ENCODE measurements around the gene ADAMTS17.

ADAMTS17 gene

GRCh38 chr15:100216182-100216581, 125.6 kb downstream of the ADAMTS17 start:
- Mint-ChIP-seq H3K27ac (peak overlapping the region in 2 of 3 experiments; percentile 54 to 59), H3K36me3 (ENCODE audit: low read depth) (no peaks in the 10 kb centered on the region), H3K4me3 (no peak overlapping the region), H3K27me3 (ENCODE audit: low read depth) (peaks cover 5% of the 10 kb centered on the region), H3K9me3 (no peaks in the 10 kb centered on the region), H3K4me1 (peaks cover 46% of the 10 kb centered on the region)
- no peak for TF ChIP-seq CTCF (IDR thresholded peaks at IDR 0.05; ENCODE audit: unreplicated experiment in 3 of 3)

DNA sequence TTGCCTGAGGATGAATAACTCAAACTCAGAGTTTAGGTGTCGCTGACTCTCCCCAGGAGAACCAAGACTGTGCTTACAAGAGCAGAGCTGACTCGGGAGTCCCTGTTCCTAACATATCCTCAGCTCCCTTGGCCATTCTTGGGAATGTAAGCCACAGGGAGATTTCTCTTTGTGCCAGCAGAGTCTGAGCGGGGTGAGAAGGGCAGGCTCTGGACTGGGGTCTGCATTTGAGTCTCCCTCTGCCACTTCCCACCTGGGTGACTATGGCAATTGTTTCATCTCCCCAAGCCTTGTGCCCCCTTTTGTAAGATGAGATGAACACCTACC, 126.0 kb downstream of the ADAMTS17 start:
- Mint-ChIP-seq H3K27ac (peak overlapping the region in 2 of 3 experiments; percentile 54 to 59), H3K27me3 (ENCODE audit: low read depth) (peaks cover 5% of the 10 kb centered on the region), H3K36me3 (ENCODE audit: low read depth) (no peaks in the 10 kb centered on the region), H3K4me1 (peaks cover 45% of the 10 kb centered on the region), H3K4me3 (no peak overlapping the region), H3K9me3 (no peaks in the 10 kb centered on the region)
- TF ChIP-seq CTCF (IDR thresholded peaks at IDR 0.05; ENCODE audit: unreplicated experiment in 3 of 3): no peak

DNA sequence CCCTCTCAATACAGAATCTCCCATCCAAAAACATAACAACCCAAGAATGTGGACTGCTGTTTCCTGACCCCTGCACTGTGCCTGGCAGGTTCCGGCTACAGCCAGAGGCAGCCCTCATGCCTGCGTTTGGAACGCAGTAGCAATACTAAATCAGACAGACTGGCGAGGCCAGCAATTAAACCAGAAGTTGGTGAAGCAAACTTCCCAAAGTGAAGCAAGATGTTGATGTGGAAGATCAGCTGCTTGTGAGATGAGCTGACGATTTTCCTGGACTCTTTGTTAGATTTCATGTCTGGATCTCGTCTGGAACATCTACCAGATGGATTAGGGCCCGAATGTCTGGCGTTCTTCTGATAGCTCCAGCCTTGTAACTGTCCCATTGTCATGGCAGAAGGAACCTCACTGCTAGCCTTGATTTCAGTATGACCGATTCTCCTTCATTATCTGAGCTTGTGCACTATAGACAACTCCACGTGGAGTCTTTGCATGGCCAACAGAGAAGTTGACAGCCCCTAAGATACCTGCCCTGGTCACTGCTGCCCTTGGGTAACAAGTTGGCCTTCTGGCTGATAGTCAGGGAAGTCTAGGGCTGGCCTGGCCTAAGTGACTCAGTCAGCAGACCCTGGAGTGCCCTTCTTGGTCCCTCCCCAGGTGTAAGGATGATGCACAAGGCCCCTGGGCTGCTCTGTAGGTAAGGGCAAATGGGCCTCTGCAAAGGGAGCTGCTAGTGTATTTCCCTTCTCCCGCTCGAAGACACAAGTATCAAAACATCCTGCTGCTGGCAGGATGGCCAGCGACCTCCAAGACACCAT, 126.5 kb downstream of the ADAMTS17 start:
- Mint-ChIP-seq H3K27me3 (ENCODE audit: low read depth) (peaks cover 5% of the 10 kb centered on the region), H3K4me1 (peaks cover 40% of the 10 kb centered on the region), H3K36me3 (ENCODE audit: low read depth) (no peaks in the 10 kb centered on the region), H3K4me3 (no peak overlapping the region), H3K27ac (peak overlapping the region in 2 of 3 experiments; percentile 54 to 59), H3K9me3 (no peaks in the 10 kb centered on the region)
- TF ChIP-seq CTCF (IDR thresholded peaks at IDR 0.05; ENCODE audit: unreplicated experiment in 3 of 3): no peak

GRCh38 chr15:100211855-100212850, 129.6 kb downstream of the ADAMTS17 start:
- no peaks in the 10 kb centered on the region for H3K36me3 Mint-ChIP-seq (ENCODE audit: low read depth)
- H3K9me3 Mint-ChIP-seq: no peaks in the 10 kb centered on the region

GRCh38 chr15:100210338-100210737, 131.4 kb downstream of the ADAMTS17 start:
- Mint-ChIP-seq H3K4me1 (peaks cover 35% of the 10 kb centered on the region), H3K36me3 (ENCODE audit: low read depth) (no peaks in the 10 kb centered on the region), H3K27me3 (ENCODE audit: low read depth) (no peaks in the 10 kb centered on the region), H3K27ac (no peak overlapping the region), H3K9me3 (no peaks in the 10 kb centered on the region), H3K4me3 (no peak overlapping the region)
- TF ChIP-seq CTCF (IDR thresholded peaks at IDR 0.05; ENCODE audit: unreplicated experiment in 3 of 3): no peak

More at GRCh38 chr15:100211855-100212850, 129.6 kb downstream of the ADAMTS17 start:
- no peak for TF ChIP-seq CTCF (IDR thresholded peaks at IDR 0.05; ENCODE audit: unreplicated experiment in 3 of 3)
- H3K4me1 Mint-ChIP-seq: peaks cover 31% of the 10 kb centered on the region
- H3K4me3 Mint-ChIP-seq: peak overlapping the region in 1 of 3 experiments; percentile 34
- H3K27me3 Mint-ChIP-seq (ENCODE audit: low read depth): peaks cover 5% of the 10 kb centered on the region
- peak overlapping the region; percentile 66 to 87 (median 86) for H3K27ac Mint-ChIP-seq

Measured in nephron (organoid).